ENCODE measurements around the gene ECHS1. TPM values are rescaled to one million over a fixed set of nuclear protein-coding genes. Genes with fewer than 3 reads are reported as not detected.

Gene ECHS1
- 132 to 169 TPM (median 145 TPM) in 5 replicates for total RNA-seq (2022; extraction: Qiagen RNA extraction; ENCODE audit: low read depth)

DNA sequence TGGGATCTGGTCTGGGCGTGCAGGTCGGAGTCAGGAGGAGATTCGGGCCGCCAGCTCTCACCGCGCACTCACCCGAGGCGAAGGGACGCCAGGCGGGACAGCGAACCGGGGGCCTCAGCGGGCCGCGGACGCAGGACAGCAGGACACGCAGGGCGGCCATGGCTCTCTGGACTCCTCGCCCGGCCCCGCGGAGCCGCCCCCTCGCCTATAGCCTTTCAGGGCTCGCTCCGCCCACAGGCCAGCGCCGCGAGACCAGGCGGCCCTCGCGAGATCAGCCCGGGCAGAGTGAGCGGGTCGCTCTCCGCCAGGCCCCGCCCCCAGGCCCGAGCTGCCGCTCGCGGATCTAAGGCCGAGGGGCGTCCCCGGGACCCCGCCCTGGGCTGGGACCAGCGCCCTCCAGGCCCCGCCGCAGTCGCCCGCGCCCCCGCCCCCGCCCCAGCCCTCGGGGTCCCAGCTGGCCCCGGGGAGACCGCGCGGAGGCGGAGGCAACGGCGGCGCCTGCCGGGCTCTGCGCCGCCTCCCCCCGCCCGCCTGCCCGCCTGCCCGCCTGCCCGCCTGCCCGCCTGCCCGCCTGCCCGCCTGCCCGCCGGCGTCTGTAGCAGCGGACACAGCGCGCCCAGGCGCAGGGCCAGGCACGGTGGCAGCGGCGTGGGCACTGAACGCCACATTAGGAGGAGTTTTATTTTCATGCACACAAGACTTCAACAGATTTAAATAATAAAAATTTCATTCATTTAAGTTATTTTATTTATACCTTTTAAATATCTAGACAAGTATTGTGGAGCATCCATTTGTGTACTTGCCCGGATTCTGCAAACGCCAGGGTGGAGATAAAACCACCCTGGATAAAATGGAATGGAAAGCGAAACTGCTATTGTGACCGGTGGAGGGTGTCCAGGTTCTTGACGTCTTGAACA, at the start of gene ECHS1:
Gene ECHS1, minus strand, starts transcription at position 181 of the 917 bp plus-strand sequence. Its CDS starts 21 bp downstream, at position 160.

GRCh38 chr10:133394064-133394663, 21.0 kb upstream of the ECHS1 start, which contains the start of gene MTG1:
TSS of gene MTG1 (plus strand) at chr10:133394157. CDS start at chr10:133394221, 64 bp downstream.

GRCh38 chr10:133379152-133379800, 6.1 kb upstream of the ECHS1 start, which contains the start of gene PAOX:
TSS of gene PAOX (plus strand) at chr10:133379262. CDS start at chr10:133379317, 55 bp downstream.

GRCh38 chr10:133357285-133358161, 15.6 kb downstream of the ECHS1 start, which contains the start of gene FUOM:
TSS of gene FUOM (minus strand) at chr10:133358019. CDS start at chr10:133358007, 12 bp downstream.

GRCh38 chr10:133336577-133337369, 36.4 kb downstream of the ECHS1 start, which contains the start of gene CALY:
TSS of gene CALY (minus strand) at chr10:133336896. CDS start at chr10:133328989, 7,907 bp downstream.

Other genes with a start within 250 kb of the ECHS1 start
- 0.77 to 2.4 TPM (median 0.94 TPM) in 5 replicates for gene KNDC1, start 213.1 kb downstream of the ECHS1 start, total RNA-seq (2022; extraction: Qiagen RNA extraction; ENCODE audit: low read depth)
- 0.08 to 0.16 TPM (median 0.16 TPM) in 3 of 5 replicates, not detected in the others for gene UTF1, start 143.1 kb downstream of the ECHS1 start, total RNA-seq (2022; extraction: Qiagen RNA extraction; ENCODE audit: low read depth)
- gene VENTX, start 135.5 kb downstream of the ECHS1 start, total RNA-seq (2022; extraction: Qiagen RNA extraction; ENCODE audit: low read depth): not detected in 5 replicates
- 1.3 to 4.3 TPM (median 3.7 TPM) in 5 replicates for gene ADAM8, start 96.5 kb downstream of the ECHS1 start, total RNA-seq (2022; extraction: Qiagen RNA extraction; ENCODE audit: low read depth)
- 32.0 to 44.5 TPM (median 43.6 TPM) in 5 replicates for gene TUBGCP2, start 64.5 kb downstream of the ECHS1 start, total RNA-seq (2022; extraction: Qiagen RNA extraction; ENCODE audit: low read depth)
- gene ZNF511, start 64.4 kb downstream of the ECHS1 start, total RNA-seq (2022; extraction: Qiagen RNA extraction; ENCODE audit: low read depth): 66.0 to 79.6 TPM (median 70.4 TPM) in 5 replicates
- gene CALY, start 36.5 kb downstream of the ECHS1 start, total RNA-seq (2022; extraction: Qiagen RNA extraction; ENCODE audit: low read depth): 0.54 to 1.3 TPM (median 0.72 TPM) in 5 replicates
- 0.15 to 0.84 TPM (median 0.29 TPM) in 3 of 5 replicates, not detected in the others for gene PRAP1, start 26.0 kb downstream of the ECHS1 start, total RNA-seq (2022; extraction: Qiagen RNA extraction; ENCODE audit: low read depth)
- 10.7 to 19.0 TPM (median 13.1 TPM) in 5 replicates for gene FUOM, start 15.3 kb downstream of the ECHS1 start, total RNA-seq (2022; extraction: Qiagen RNA extraction; ENCODE audit: low read depth)
- 1.5 to 2.2 TPM (median 1.8 TPM) in 5 replicates for gene PAOX, start 5.9 kb upstream of the ECHS1 start, total RNA-seq (2022; extraction: Qiagen RNA extraction; ENCODE audit: low read depth)
- gene MTG1, start 20.8 kb upstream of the ECHS1 start, total RNA-seq (2022; extraction: Qiagen RNA extraction; ENCODE audit: low read depth): 38.1 to 53.7 TPM (median 51.4 TPM) in 5 replicates
- 0.11 to 0.28 TPM (median 0.15 TPM) in 5 replicates for gene SPRN, start 51.3 kb upstream of the ECHS1 start, total RNA-seq (2022; extraction: Qiagen RNA extraction; ENCODE audit: low read depth)
- gene SCART1, start 80.6 kb upstream of the ECHS1 start, total RNA-seq (2022; extraction: Qiagen RNA extraction; ENCODE audit: low read depth): 0.06 to 0.27 TPM (median 0.22 TPM) in 5 replicates
- gene CYP2E1, start 154.0 kb upstream of the ECHS1 start, total RNA-seq (2022; extraction: Qiagen RNA extraction; ENCODE audit: low read depth): 0.18 to 0.35 TPM (median 0.22 TPM) in 5 replicates
- not detected in 5 replicates for gene SYCE1, start 192.2 kb upstream of the ECHS1 start, total RNA-seq (2022; extraction: Qiagen RNA extraction; ENCODE audit: low read depth)

All from A549 treated with RU486 at 1 μM for 4 hours (cell line).